AG10803 (cell line): Measurements from ENCODE around the gene RUFY4.
"Not testable (repeated sequence)": the region's sequence is repeated elsewhere in the genome, so short reads cannot be mapped to it uniquely, and the experiment has no call there.

Experiments
- DNase-seq: peaks from one replicate; pipeline ENCODE4 v3.0.0; 2010; ENCODE audit warnings: low read depth
- H3K4me3 ChIP-seq: 2 replicates; pipeline ENCODE4 v1.5.1; 2011; ENCODE audit warnings: mild to moderate bottlenecking, low read length, control low read depth
- CTCF ChIP-seq: conservative IDR thresholded peaks from 2 replicates; pipeline ENCODE4 v1.5.1; 2011; ENCODE audit warnings: mild to moderate bottlenecking, low read length, control low read depth, inconsistent platforms

Gene RUFY4

GRCh38 chr2:218089259-218089658 lies 20.2 kb downstream of the RUFY4 start:
- DNase-seq = no peak
- TF ChIP-seq CTCF = no peak

DNA sequence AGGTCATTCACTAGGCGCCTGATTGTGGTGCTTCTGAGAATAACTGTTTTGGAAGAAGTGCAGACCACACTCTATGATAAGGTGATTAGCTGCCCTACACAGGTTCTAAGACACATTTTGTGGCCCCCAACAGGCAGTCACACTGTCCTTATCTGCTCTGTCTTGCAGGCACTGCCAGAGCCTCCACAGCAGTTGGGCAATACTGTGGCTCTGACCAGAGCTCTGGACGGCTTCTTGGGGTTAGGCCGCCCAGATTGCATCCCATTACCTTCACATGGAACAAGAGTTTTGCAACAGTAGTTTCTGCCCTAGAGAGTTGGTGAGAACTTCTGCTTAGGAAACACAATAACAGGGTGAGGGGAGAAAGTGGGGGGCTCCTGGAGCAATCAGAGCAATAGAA lies 22.7 kb downstream of the RUFY4 start:
- TF ChIP-seq CTCF = no peak
- DNase-seq = no peak
- H3K4me3 ChIP-seq = no peak overlapping the region

More at GRCh38 chr2:218089259-218089658, 20.2 kb downstream of the RUFY4 start:
- no peak overlapping the region for H3K4me3 ChIP-seq

DNA sequence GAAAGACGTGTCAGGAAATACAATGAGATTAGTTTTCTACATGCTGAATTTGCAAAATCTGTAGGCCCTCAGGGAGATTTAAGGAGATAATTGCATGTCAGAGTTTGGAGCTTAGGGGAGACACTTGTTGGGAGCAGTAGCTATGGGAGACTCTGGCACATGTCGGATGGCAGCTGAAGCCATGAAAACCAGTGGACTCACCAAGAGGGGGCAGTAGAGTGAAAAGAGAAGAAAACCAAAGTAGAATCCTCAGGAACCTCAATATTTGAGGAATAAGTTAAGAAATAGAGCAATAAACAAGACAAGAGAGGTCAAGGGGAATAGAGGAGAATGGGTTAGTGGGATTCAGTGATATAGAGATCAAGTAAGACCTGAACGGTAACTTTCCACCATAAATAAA lies 24.8 kb downstream of the RUFY4 start:
- TF ChIP-seq CTCF = no peak
- no peak for DNase-seq
- no peak overlapping the region for H3K4me3 ChIP-seq

- no peak for TF ChIP-seq CTCF
- no peak overlapping the region for H3K4me3 ChIP-seq
- DNase-seq = no peak
These were observed 26.8 kb downstream of the RUFY4 start for GRCh38 chr2:218095853-218096252.

GRCh38 chr2:218097975-218098374 lies 28.9 kb downstream of the RUFY4 start:
- DNase-seq = no peak
- H3K4me3 ChIP-seq = no peak overlapping the region
- no peak for TF ChIP-seq CTCF

- not testable (repeated sequence) for DNase-seq, H3K4me3 ChIP-seq
These were observed 39.8 kb downstream of the RUFY4 start for GRCh38 chr2:218108834-218109233.

- not testable (repeated sequence) for H3K4me3 ChIP-seq, DNase-seq
These were observed 52.7 kb downstream of the RUFY4 start for GRCh38 chr2:218121789-218122188.

- not testable (repeated sequence) for DNase-seq, H3K4me3 ChIP-seq
These were observed 53.2 kb downstream of the RUFY4 start for GRCh38 chr2:218122286-218122685.

- no peak overlapping the region for H3K4me3 ChIP-seq
- no peak for TF ChIP-seq CTCF
- DNase-seq = no peak
These were observed 54.9 kb downstream of the RUFY4 start for GRCh38 chr2:218123986-218124385.
